B cell (primary cell): Measurements from ENCODE around the gene ESYT3.

ENCODE experiments used
- EZH2 ChIP-seq: IDR thresholded peaks from 2 replicates; pipeline ENCODE4 v1.6.1; 2012; ENCODE audit warnings: borderline replicate concordance, low read depth, mild to moderate bottlenecking, moderate library complexity, low read length; ENCODE audit not compliant: insufficient read depth, poor library complexity, severe bottlenecking
- TF ChIP-seq, protein P1 (sequence below): fragments of 200-600 bp; IDR thresholded peaks from one replicate; pipeline ENCODE4 v1.8.0; 2022; ENCODE audit warnings: antibody characterized with exemption, mild to moderate bottlenecking

- TF ChIP-seq, protein P1, sequence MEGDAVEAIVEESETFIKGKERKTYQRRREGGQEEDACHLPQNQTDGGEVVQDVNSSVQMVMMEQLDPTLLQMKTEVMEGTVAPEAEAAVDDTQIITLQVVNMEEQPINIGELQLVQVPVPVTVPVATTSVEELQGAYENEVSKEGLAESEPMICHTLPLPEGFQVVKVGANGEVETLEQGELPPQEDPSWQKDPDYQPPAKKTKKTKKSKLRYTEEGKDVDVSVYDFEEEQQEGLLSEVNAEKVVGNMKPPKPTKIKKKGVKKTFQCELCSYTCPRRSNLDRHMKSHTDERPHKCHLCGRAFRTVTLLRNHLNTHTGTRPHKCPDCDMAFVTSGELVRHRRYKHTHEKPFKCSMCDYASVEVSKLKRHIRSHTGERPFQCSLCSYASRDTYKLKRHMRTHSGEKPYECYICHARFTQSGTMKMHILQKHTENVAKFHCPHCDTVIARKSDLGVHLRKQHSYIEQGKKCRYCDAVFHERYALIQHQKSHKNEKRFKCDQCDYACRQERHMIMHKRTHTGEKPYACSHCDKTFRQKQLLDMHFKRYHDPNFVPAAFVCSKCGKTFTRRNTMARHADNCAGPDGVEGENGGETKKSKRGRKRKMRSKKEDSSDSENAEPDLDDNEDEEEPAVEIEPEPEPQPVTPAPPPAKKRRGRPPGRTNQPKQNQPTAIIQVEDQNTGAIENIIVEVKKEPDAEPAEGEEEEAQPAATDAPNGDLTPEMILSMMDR, result no peak
- no peak for TF ChIP-seq EZH2
Observed at GRCh38 chr3:138465451-138465850, 31.0 kb downstream of the ESYT3 start.
